MCF 10A (cell line): ENCODE results near the gene H2BK1. TPM values are rescaled to one million over a fixed set of nuclear protein-coding genes. Genes with fewer than 3 reads are reported as not detected.

ENCODE experiments used
- BruUV-seq: library from RNA; stranded (reverse); fragments of 400-500 nt; replicated peaks from 2 replicates; lab custom pipeline; 2021; lab: Mats Ljungman, UMichigan
- CTCF ChIA-PET: fragments of 300-600 bp; sonication (Branson Sonifier 250); formaldehyde crosslinking; extraction: SDS; loops from one replicate; lab custom pipeline; 2021; ENCODE audit warnings: antibody characterized with exemption, inconsistent platforms; lab: Yijun Ruan, JAX
- POLR2A ChIA-PET: fragments of 300-600, 350-650 bp; sonication (Branson Sonifier 250); formaldehyde crosslinking; extraction: SDS; loops from one replicate; lab custom pipeline; 2020; ENCODE audit warnings: antibody characterized with exemption, inconsistent platforms; lab: Yijun Ruan, JAX
- DNase-seq: peaks from one replicate; pipeline ENCODE4 v3.0.0-alpha.2; 2018; ENCODE audit not compliant: unreplicated experiment
- H3K27ac Mint-ChIP-seq: one replicate; pipeline ENCODE4 v1.8.0; 2022; ENCODE audit warnings: mild to moderate bottlenecking, low read depth, mixed read lengths; ENCODE audit not compliant: unreplicated experiment
- H3K27me3 Mint-ChIP-seq: one replicate; pipeline ENCODE4 v1.8.0; 2022; ENCODE audit warnings: mixed read lengths; ENCODE audit not compliant: insufficient read depth, unreplicated experiment
- H3K36me3 Mint-ChIP-seq: one replicate; pipeline ENCODE4 v1.8.0; 2022; ENCODE audit warnings: mild to moderate bottlenecking, moderate library complexity, mixed read lengths; ENCODE audit not compliant: insufficient read depth, unreplicated experiment
- H3K4me1 Mint-ChIP-seq: one replicate; pipeline ENCODE4 v1.8.0; 2022; ENCODE audit warnings: mixed read lengths; ENCODE audit not compliant: insufficient read depth, unreplicated experiment
- H3K4me3 Mint-ChIP-seq: one replicate; pipeline ENCODE4 v1.8.0; 2022; ENCODE audit warnings: mild to moderate bottlenecking, moderate library complexity, mixed read lengths; ENCODE audit not compliant: unreplicated experiment
- H3K9me3 Mint-ChIP-seq: one replicate; pipeline ENCODE4 v1.8.0; 2022; ENCODE audit warnings: mixed read lengths; ENCODE audit not compliant: unreplicated experiment
- CTCF ChIP-seq: fragments of 200-600 bp; IDR thresholded peaks from one replicate; pipeline ENCODE4 v1.8.0; 2022; ENCODE audit warnings: antibody characterized with exemption, mild to moderate bottlenecking; ENCODE audit not compliant: unreplicated experiment
- intact Hi-C: fragments of 100-400 bp; cut with micrococcal nuclease; formaldehyde crosslinking; loops from 2 replicates; pipeline ENCODE4 v1.14.1; 2022
- total RNA-seq: library from RNA; stranded (reverse); gene quantifications from 2 replicates; pipeline ENCODE4 v1.2.3, GENCODE V29; 2022

H2BK1 gene
- total RNA-seq, 1 experiment from 2014 or later: not detected

- TF ChIP-seq CTCF: peak; percentile 100
- no peaks in the 10 kb centered on the region for H3K9me3 Mint-ChIP-seq
- peak; percentile 74 for DNase-seq
- H3K36me3 Mint-ChIP-seq: no peaks in the 10 kb centered on the region
- intact Hi-C loops: loop anchor here (1.0 to 2.0 kb wide), 4 partner anchors 48 to 394 kb away; no protein-coding TSS in a partner anchor
- no peak overlapping the region for H3K27ac Mint-ChIP-seq
- H3K27me3 Mint-ChIP-seq: peaks cover 71% of the 10 kb centered on the region
- no peaks in the 10 kb centered on the region for H3K4me1 Mint-ChIP-seq
- ChIA-PET CTCF (interaction anchor here (0.6 to 1.3 kb wide), 29 partner anchors 9 to 1469 kb away, joined by 3 to 18 read pairs (median 4); partner anchors contain the start of gene CHPF2), POLR2A (no interaction called here)
- no TSS peak for BruUV-seq
- no peak overlapping the region for H3K4me3 Mint-ChIP-seq
These were observed 37.8 kb downstream of the H2BK1 start for GRCh38 chr7:151172273-151173141.

- Mint-ChIP-seq H3K4me1 (no peaks in the 10 kb centered on the region), H3K9me3 (no peaks in the 10 kb centered on the region), H3K27ac (no peak overlapping the region), H3K36me3 (no peaks in the 10 kb centered on the region), H3K27me3 (peaks cover 41% of the 10 kb centered on the region), H3K4me3 (no peak overlapping the region)
- intact Hi-C loops: no loop called here
- TF ChIP-seq CTCF: no peak
- DNase-seq: no peak
- ChIA-PET CTCF (interaction anchor here (0.6 kb wide), 3 partner anchors 21 to 145 kb away, joined by 3 to 4 read pairs (median 3); no protein-coding TSS in a partner anchor), POLR2A (interaction anchor here (0.7 kb wide), 1 partner anchor 237 kb away, joined by 3 read pairs; no protein-coding TSS in a partner anchor)
- BruUV-seq: no TSS peak
These were observed 41.5 kb downstream of the H2BK1 start for GRCh38 chr7:151168787-151169162.

- ChIA-PET POLR2A (no interaction called here), CTCF (interaction anchor here (0.6 kb wide), 3 partner anchors 20 to 146 kb away, joined by 3 to 4 read pairs (median 3); no protein-coding TSS in a partner anchor)
- no peak for DNase-seq
- Mint-ChIP-seq H3K9me3 (no peaks in the 10 kb centered on the region), H3K27me3 (peaks cover 35% of the 10 kb centered on the region), H3K4me3 (peak overlapping the region; percentile 38), H3K4me1 (no peaks in the 10 kb centered on the region), H3K27ac (no peak overlapping the region), H3K36me3 (no peaks in the 10 kb centered on the region)
- intact Hi-C loops: no loop called here
- no peak for TF ChIP-seq CTCF
- BruUV-seq: no TSS peak
These were observed 42.1 kb downstream of the H2BK1 start for GRCh38 chr7:151168003-151168786.
